Activated CD8-positive, alpha-beta memory T cell treated with anti-CD3 and anti-CD28 coated beads, Interleukin-2, amount 10 ng/mL, durations not matched to agents 7 days and 5 days (primary cell): ENCODE measurements around the gene FAM229B. TPM values are rescaled to one million over a fixed set of nuclear protein-coding genes. Genes with fewer than 3 reads are reported as not detected.
A peak's percentile ranks its signal among the peaks of the same experiment; 100 is the strongest.
"Not testable (repeated sequence)": the region's sequence is repeated elsewhere in the genome, so short reads cannot be mapped to it uniquely, and the experiment has no call there.

Experiments
- ATAC-seq: fragments of 150-1000 bp; cut with Tn5 transposase; one replicate; pipeline ENCODE4 v1.10.0; 2021; ENCODE audit warnings: moderate library complexity
- CTCF ChIA-PET: fragments of 350-600 bp; sonication (Branson Sonifier 250); formaldehyde crosslinking; loops from one replicate; lab custom pipeline; 2021; ENCODE audit warnings: antibody characterized with exemption; lab: Charles Lee
- DNase-seq: peaks from one replicate; pipeline ENCODE4 v3.0.0-alpha.2; 2020
- H3K27ac Mint-ChIP-seq: one replicate; pipeline ENCODE4 v1.8.0; 2021; ENCODE audit warnings: mild to moderate bottlenecking, mixed read lengths
- H3K27me3 Mint-ChIP-seq: one replicate; pipeline ENCODE4 v1.8.0; 2021; ENCODE audit warnings: mixed read lengths
- H3K36me3 Mint-ChIP-seq: one replicate; pipeline ENCODE4 v1.8.0; 2021; ENCODE audit warnings: mild to moderate bottlenecking, mixed read lengths
- H3K4me1 Mint-ChIP-seq: one replicate; pipeline ENCODE4 v1.8.0; 2021; ENCODE audit warnings: mixed read lengths
- H3K4me3 Mint-ChIP-seq: one replicate; pipeline ENCODE4 v1.8.0; 2021; ENCODE audit warnings: mild to moderate bottlenecking, moderate library complexity, mixed read lengths
- H3K9me3 Mint-ChIP-seq: one replicate; pipeline ENCODE4 v1.8.0; 2022; ENCODE audit warnings: low read depth, mixed read lengths
- total RNA-seq, 2 experiments: library from RNA; stranded (reverse); gene quantifications; one replicate each; pipeline ENCODE4 v1.2.3, GENCODE V29; 2021

FAM229B gene, protein sequence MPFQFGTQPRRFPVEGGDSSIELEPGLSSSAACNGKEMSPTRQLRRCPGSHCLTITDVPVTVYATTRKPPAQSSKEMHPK
- 1 to 10 TPM; 4.1 to 4.5 TPM for total RNA-seq

GRCh38 chr6:112087136-112087911 is at the start of gene FAM229B, which contains the start of gene TUBE1:
Gene FAM229B (plus strand): TSS chr6:112087591. CDS start chr6:112099284, 11,693 bp downstream.
Gene TUBE1 (minus strand): TSS chr6:112087482. CDS start chr6:112087434, 48 bp downstream.
- peak; percentile 95 for ATAC-seq
- H3K27me3 Mint-ChIP-seq = peaks cover 30% of the 10 kb centered on the region
- CTCF ChIA-PET = interaction anchor here (0.9 to 3.9 kb wide), 12 partner anchors 9 to 1129 kb away, joined by 3 to 66 read pairs (median 5); partner anchors contain the start of gene GTF3C6

GRCh38 chr6:112037783-112038216 is 49.6 kb upstream of the FAM229B start:
- Mint-ChIP-seq H3K4me1 (peaks cover 26% of the 10 kb centered on the region), H3K9me3 (no peaks in the 10 kb centered on the region), H3K36me3 (peaks cover 1% of the 10 kb centered on the region), H3K4me3 (no peak overlapping the region), H3K27me3 (no peaks in the 10 kb centered on the region), H3K27ac (no peak overlapping the region)
- CTCF ChIA-PET = interaction anchor here (2.6 kb wide), 1 partner anchor 27 kb away, joined by 10 read pairs; no protein-coding TSS in a partner anchor
- DNase-seq (no peak), ATAC-seq (no peak)

More at GRCh38 chr6:112087136-112087911, at the start of gene FAM229B, which contains the start of gene TUBE1:
- H3K9me3 Mint-ChIP-seq = no peaks in the 10 kb centered on the region
- H3K27ac Mint-ChIP-seq = no peak within 1 kb of the TSS
- peaks cover 7% of the 10 kb centered on the region for H3K4me1 Mint-ChIP-seq
- no peak within 1 kb of the TSS for H3K4me3 Mint-ChIP-seq
- DNase-seq = peak; percentile 96
- H3K36me3 Mint-ChIP-seq = peaks cover 6% of the 10 kb centered on the region

GRCh38 chr6:112038268-112038667 is 49.1 kb upstream of the FAM229B start:
- Mint-ChIP-seq H3K27ac (no peak overlapping the region), H3K4me3 (no peak overlapping the region), H3K9me3 (no peaks in the 10 kb centered on the region), H3K27me3 (no peaks in the 10 kb centered on the region), H3K4me1 (peaks cover 27% of the 10 kb centered on the region), H3K36me3 (peaks cover 1% of the 10 kb centered on the region)
- DNase-seq (no peak), ATAC-seq (no peak)
- CTCF ChIA-PET = interaction anchor here (2.6 to 6.8 kb wide), 2 partner anchors 11 to 27 kb away, joined by 10 to 77 read pairs; no protein-coding TSS in a partner anchor

- Mint-ChIP-seq H3K4me3 (no peak overlapping the region), H3K4me1 (peaks cover 29% of the 10 kb centered on the region), H3K36me3 (peaks cover 1% of the 10 kb centered on the region), H3K27ac (no peak overlapping the region), H3K27me3 (no peaks in the 10 kb centered on the region), H3K9me3 (no peaks in the 10 kb centered on the region)
- CTCF ChIA-PET = interaction anchor here (1.6 to 6.9 kb wide), 4 partner anchors 12 to 780 kb away, joined by 4 to 77 read pairs (median 24); a partner anchor contains a TSS
- ATAC-seq (no peak), DNase-seq (no peak)
These were observed 48.5 kb upstream of the FAM229B start for GRCh38 chr6:112038756-112039430.

DNA sequence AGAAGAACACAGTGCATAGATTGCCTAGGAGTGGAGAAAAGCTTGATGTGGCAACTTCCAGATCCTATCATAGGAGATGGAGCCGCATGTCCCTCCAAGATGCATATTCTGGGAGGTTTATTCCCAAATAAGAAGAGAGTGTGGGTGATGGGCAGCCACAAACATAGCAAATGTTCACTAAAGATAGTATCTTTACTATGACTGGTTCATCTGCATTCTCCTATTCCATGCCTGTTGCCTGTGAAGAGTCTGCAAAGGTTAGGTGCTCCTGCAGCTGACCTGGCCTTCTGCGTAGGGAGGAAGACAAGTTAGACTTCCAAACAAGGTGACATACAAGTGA is 48.0 kb upstream of the FAM229B start:
- peaks cover 1% of the 10 kb centered on the region for H3K36me3 Mint-ChIP-seq
- ATAC-seq = no peak
- no peaks in the 10 kb centered on the region for H3K27me3 Mint-ChIP-seq
- H3K4me3 Mint-ChIP-seq = no peak overlapping the region
- no peaks in the 10 kb centered on the region for H3K9me3 Mint-ChIP-seq
- H3K4me1 Mint-ChIP-seq = peaks cover 24% of the 10 kb centered on the region
- H3K27ac Mint-ChIP-seq = no peak overlapping the region
- CTCF ChIA-PET = interaction anchor here (1.6 to 6.9 kb wide), 5 partner anchors 8 to 780 kb away, joined by 4 to 77 read pairs (median 24); a partner anchor contains a TSS
- DNase-seq = no peak

DNA sequence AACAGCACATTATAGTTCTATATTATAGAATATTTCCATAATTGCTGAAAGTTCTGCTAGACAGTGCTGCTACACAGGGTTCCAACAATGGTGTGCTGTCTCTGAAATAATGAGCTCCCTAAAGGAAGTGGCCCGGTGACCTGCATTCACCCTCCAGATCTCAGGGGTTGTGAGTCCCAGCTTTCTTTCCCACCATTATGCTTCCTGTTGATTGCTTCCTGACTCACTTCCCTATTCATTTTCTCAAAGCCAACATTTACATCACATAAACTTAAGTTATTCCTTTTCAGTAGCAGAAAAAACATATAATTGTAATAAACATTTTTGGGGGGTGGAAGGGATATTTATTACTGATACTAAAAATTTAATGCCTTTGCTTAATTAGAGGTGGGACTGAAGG is 46.4 kb upstream of the FAM229B start:
- Mint-ChIP-seq H3K36me3 (peaks cover 1% of the 10 kb centered on the region), H3K27me3 (no peaks in the 10 kb centered on the region), H3K4me3 (no peak overlapping the region), H3K9me3 (no peaks in the 10 kb centered on the region), H3K27ac (no peak overlapping the region), H3K4me1 (peaks cover 17% of the 10 kb centered on the region)
- no peak for DNase-seq
- no peak for ATAC-seq
- CTCF ChIA-PET = interaction anchor here (0.9 to 6.9 kb wide), 8 partner anchors 9 to 782 kb away, joined by 3 to 77 read pairs (median 20); partner anchors contain the start of genes FYN and TRAF3IP2

DNA sequence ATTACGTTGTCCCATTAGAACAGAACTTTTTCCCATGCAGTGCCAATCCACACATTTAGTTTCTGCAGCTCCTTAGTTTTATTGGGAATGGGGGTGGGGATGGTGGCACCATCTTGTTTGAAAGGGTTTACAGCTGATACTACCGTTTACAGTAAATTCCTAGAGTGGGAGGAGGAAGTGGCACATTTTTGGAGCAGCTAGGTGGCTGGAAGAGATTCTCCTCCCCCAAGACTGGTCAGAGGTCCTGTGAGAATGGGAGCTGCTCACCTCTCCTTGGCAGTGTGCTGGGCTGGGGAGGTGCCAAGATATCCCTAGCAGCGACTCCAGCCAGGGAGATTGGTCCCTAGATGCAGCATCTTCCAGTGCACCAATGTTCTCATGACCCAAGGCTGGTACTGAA is 45.9 kb upstream of the FAM229B start:
- H3K27me3 Mint-ChIP-seq = no peaks in the 10 kb centered on the region
- no peaks in the 10 kb centered on the region for H3K9me3 Mint-ChIP-seq
- no peak for DNase-seq
- ATAC-seq = no peak
- H3K4me3 Mint-ChIP-seq = peak overlapping the region; percentile 12
- H3K4me1 Mint-ChIP-seq = peaks cover 17% of the 10 kb centered on the region
- H3K36me3 Mint-ChIP-seq = peaks cover 1% of the 10 kb centered on the region
- CTCF ChIA-PET = interaction anchor here (0.7 to 6.9 kb wide), 14 partner anchors 9 to 783 kb away, joined by 3 to 77 read pairs (median 6); partner anchors contain the start of genes FYN and TRAF3IP2
- no peak overlapping the region for H3K27ac Mint-ChIP-seq

- peaks cover 17% of the 10 kb centered on the region for H3K4me1 Mint-ChIP-seq
- ATAC-seq (peak; percentile 98), DNase-seq (peak; percentile 96)
- H3K4me3 Mint-ChIP-seq = peak overlapping the region; percentile 93
- H3K27me3 Mint-ChIP-seq = no peaks in the 10 kb centered on the region
- H3K36me3 Mint-ChIP-seq = peaks cover 1% of the 10 kb centered on the region
- no peaks in the 10 kb centered on the region for H3K9me3 Mint-ChIP-seq
- H3K27ac Mint-ChIP-seq = peak overlapping the region; percentile 98
- CTCF ChIA-PET = interaction anchor here (0.6 to 6.9 kb wide), 45 partner anchors 12 to 1033 kb away, joined by 3 to 77 read pairs (median 4); partner anchors contain the start of genes FAM229B and TUBE1
These were observed 44.1 kb upstream of the FAM229B start for GRCh38 chr6:112043032-112044007.

DNA sequence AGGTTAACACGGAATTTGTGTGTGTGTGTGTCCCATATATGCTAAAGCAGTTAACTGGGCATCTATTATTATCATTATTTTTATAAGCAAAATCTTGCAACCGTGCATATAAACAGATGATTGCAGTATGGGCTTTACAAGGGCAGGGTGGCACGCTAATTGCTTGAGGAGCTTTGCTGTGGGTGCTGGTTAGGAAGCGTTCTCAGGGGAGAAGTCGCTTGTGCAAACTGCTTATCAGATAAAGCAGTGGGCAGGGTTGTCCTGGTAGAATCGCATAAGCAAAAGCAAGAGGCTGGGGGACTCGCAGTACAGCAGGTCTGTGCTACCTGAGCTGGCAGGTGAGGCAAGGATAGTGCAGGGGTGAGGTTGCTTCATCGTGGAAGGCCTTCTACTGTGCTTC is 43.2 kb upstream of the FAM229B start:
- Mint-ChIP-seq H3K36me3 (peaks cover 1% of the 10 kb centered on the region), H3K4me1 (peaks cover 19% of the 10 kb centered on the region), H3K27me3 (no peaks in the 10 kb centered on the region), H3K9me3 (no peaks in the 10 kb centered on the region), H3K4me3 (peak overlapping the region; percentile 93), H3K27ac (no peak overlapping the region)
- DNase-seq (no peak), ATAC-seq (no peak)
- CTCF ChIA-PET = interaction anchor here (0.9 to 6.9 kb wide), 13 partner anchors 17 to 785 kb away, joined by 3 to 77 read pairs (median 6); partner anchors contain the start of genes FAM229B and TUBE1

- peaks cover 1% of the 10 kb centered on the region for H3K36me3 Mint-ChIP-seq
- ATAC-seq (no peak), DNase-seq (no peak)
- H3K4me3 Mint-ChIP-seq = no peak overlapping the region
- peaks cover 22% of the 10 kb centered on the region for H3K4me1 Mint-ChIP-seq
- no peaks in the 10 kb centered on the region for H3K27me3 Mint-ChIP-seq
- CTCF ChIA-PET = interaction anchor here (0.9 to 6.9 kb wide), 10 partner anchors 18 to 786 kb away, joined by 3 to 77 read pairs (median 8); partner anchors contain the start of genes FAM229B and TUBE1
- no peak overlapping the region for H3K27ac Mint-ChIP-seq
- no peaks in the 10 kb centered on the region for H3K9me3 Mint-ChIP-seq
These were observed 42.5 kb upstream of the FAM229B start for GRCh38 chr6:112044856-112045255.

DNA sequence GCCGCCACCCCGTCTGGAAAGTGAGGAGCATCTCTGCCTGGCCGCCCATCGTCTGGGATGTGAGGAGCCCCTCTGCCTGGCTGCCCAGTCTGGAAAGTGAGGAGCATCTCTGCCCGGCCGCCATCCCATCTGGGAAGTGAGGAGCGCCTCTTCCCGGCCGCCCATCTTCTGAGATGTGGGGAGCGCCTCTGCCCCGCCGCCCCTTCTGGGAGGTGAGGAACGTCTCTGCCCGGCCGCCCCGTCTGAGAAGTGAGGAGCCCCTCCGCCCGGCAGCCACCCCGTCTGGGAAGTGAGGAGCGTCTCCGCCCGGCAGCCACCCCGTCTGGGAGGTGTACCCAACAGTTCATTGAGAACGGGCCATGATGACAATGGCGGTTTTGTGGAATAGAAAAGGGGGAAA is 39.9 kb upstream of the FAM229B start:
- not testable (repeated sequence) for H3K27me3 Mint-ChIP-seq, ATAC-seq, H3K27ac Mint-ChIP-seq, H3K9me3 Mint-ChIP-seq, H3K4me3 Mint-ChIP-seq, DNase-seq, H3K36me3 Mint-ChIP-seq
- CTCF ChIA-PET = interaction anchor here (1.5 kb wide), 1 partner anchor 789 kb away, joined by 3 read pairs; a partner anchor contains a TSS
- peaks cover 12% of the 10 kb centered on the region for H3K4me1 Mint-ChIP-seq
